Activated naive CD8-positive, alpha-beta T cell treated with anti-CD3 and anti-CD28 coated beads, Interleukin-2, amount 10 ng/mL, durations not matched to agents 7 days and 5 days (primary cell): ENCODE measurements around the gene ST6GALNAC4. TPM values are rescaled to one million over a fixed set of nuclear protein-coding genes. Genes with fewer than 3 reads are reported as not detected.
"Not testable (repeated sequence)": the region's sequence is repeated elsewhere in the genome, so short reads cannot be mapped to it uniquely, and the experiment has no call there.

Experiments used
- ATAC-seq: fragments of 150-1000 bp; cut with Tn5 transposase; one replicate; pipeline ENCODE4 v1.10.0; 2021; ENCODE audit warnings: low read depth, moderate library complexity
- POLR2A ChIA-PET: fragments of 350-600 bp; sonication (Branson Sonifier 250); formaldehyde crosslinking; loops from one replicate; lab custom pipeline; 2021; ENCODE audit warnings: antibody characterized with exemption; lab: Charles Lee
- DNase-seq: peaks from one replicate; pipeline ENCODE4 v3.0.0; 2021
- H3K27ac Mint-ChIP-seq: one replicate; pipeline ENCODE4 v1.8.0; 2022; ENCODE audit warnings: mild to moderate bottlenecking, mixed read lengths
- H3K27me3 Mint-ChIP-seq: one replicate; pipeline ENCODE4 v1.8.0; 2022; ENCODE audit warnings: mild to moderate bottlenecking, moderate library complexity, mixed read lengths
- H3K36me3 Mint-ChIP-seq: one replicate; pipeline ENCODE4 v1.8.0; 2021; ENCODE audit warnings: mild to moderate bottlenecking, mixed read lengths
- H3K4me1 Mint-ChIP-seq: one replicate; pipeline ENCODE4 v1.8.0; 2021; ENCODE audit warnings: mixed read lengths
- H3K4me3 Mint-ChIP-seq: one replicate; pipeline ENCODE4 v1.8.0; 2022; ENCODE audit warnings: mild to moderate bottlenecking, moderate library complexity, mixed read lengths
- H3K9me3 Mint-ChIP-seq: one replicate; pipeline ENCODE4 v1.8.0; 2021; ENCODE audit warnings: mixed read lengths
- total RNA-seq, 2 experiments: library from RNA; stranded (reverse); gene quantifications; one replicate each; pipeline ENCODE4 v1.2.3, GENCODE V29; 2021

The ST6GALNAC4 gene
- total RNA-seq, 2 experiments from 2014 or later: 51.1 to 59.5 TPM

GRCh38 chr9:127873886-127874285 is 43.0 kb downstream of the ST6GALNAC4 start:
- no peaks in the 10 kb centered on the region for H3K9me3 Mint-ChIP-seq
- H3K27me3 Mint-ChIP-seq: peaks cover 2% of the 10 kb centered on the region
- H3K4me3 Mint-ChIP-seq: no peak overlapping the region
- peaks cover 3% of the 10 kb centered on the region for H3K36me3 Mint-ChIP-seq
- H3K27ac Mint-ChIP-seq: no peak overlapping the region
- H3K4me1 Mint-ChIP-seq: no peaks in the 10 kb centered on the region
- POLR2A ChIA-PET: no interaction called here
- ATAC-seq (no peak), DNase-seq (no peak)

- no peak for DNase-seq
- Mint-ChIP-seq H3K9me3 (no peaks in the 10 kb centered on the region), H3K4me3 (no peak overlapping the region), H3K36me3 (peaks cover 1% of the 10 kb centered on the region), H3K27me3 (peaks cover 2% of the 10 kb centered on the region), H3K4me1 (no peaks in the 10 kb centered on the region), H3K27ac (no peak overlapping the region)
- POLR2A ChIA-PET: no interaction called here
- no peak for ATAC-seq
Measured at GRCh38 chr9:127873223-127873691, 43.6 kb downstream of the ST6GALNAC4 start.

GRCh38 chr9:127872369-127873222 is 44.2 kb downstream of the ST6GALNAC4 start:
- ATAC-seq: no peak
- Mint-ChIP-seq H3K36me3 (no peaks in the 10 kb centered on the region), H3K9me3 (no peaks in the 10 kb centered on the region), H3K4me3 (no peak overlapping the region), H3K27me3 (no peaks in the 10 kb centered on the region), H3K27ac (no peak overlapping the region), H3K4me1 (no peaks in the 10 kb centered on the region)
- no peak for DNase-seq
- POLR2A ChIA-PET: no interaction called here

GRCh38 chr9:127871531-127871930 is 45.3 kb downstream of the ST6GALNAC4 start:
- DNase-seq (no peak), ATAC-seq (no peak)
- Mint-ChIP-seq H3K4me3 (no peak overlapping the region), H3K27me3 (no peaks in the 10 kb centered on the region), H3K36me3 (no peaks in the 10 kb centered on the region), H3K4me1 (no peaks in the 10 kb centered on the region), H3K27ac (peak overlapping the region; percentile 52), H3K9me3 (no peaks in the 10 kb centered on the region)
- POLR2A ChIA-PET: no interaction called here

- H3K27ac Mint-ChIP-seq: no peak overlapping the region
Measured at GRCh38 chr9:127870887-127871286, 46.0 kb downstream of the ST6GALNAC4 start.

GRCh38 chr9:127870153-127870491 is 46.7 kb downstream of the ST6GALNAC4 start:
- H3K4me1 Mint-ChIP-seq, H3K27ac Mint-ChIP-seq, H3K4me3 Mint-ChIP-seq, H3K9me3 Mint-ChIP-seq, H3K36me3 Mint-ChIP-seq, ATAC-seq, H3K27me3 Mint-ChIP-seq, DNase-seq: not testable (repeated sequence)
- POLR2A ChIA-PET: interaction anchor here (0.6 to 2.4 kb wide), 17 partner anchors 16 to 135 kb away, joined by 3 to 19 read pairs (median 4); partner anchors contain the start of genes CDK9, ENG, FPGS and SH2D3C

More at GRCh38 chr9:127870887-127871286, 46.0 kb downstream of the ST6GALNAC4 start:
- no peak for DNase-seq
- no peaks in the 10 kb centered on the region for H3K27me3 Mint-ChIP-seq
- peaks cover 1% of the 10 kb centered on the region for H3K36me3 Mint-ChIP-seq
- no peak overlapping the region for H3K4me3 Mint-ChIP-seq
- H3K9me3 Mint-ChIP-seq: no peaks in the 10 kb centered on the region
- POLR2A ChIA-PET: interaction anchor here (0.7 to 2.4 kb wide), 5 partner anchors 67 to 101 kb away, joined by 3 to 19 read pairs (median 6); partner anchors contain the start of genes CDK9 and FPGS
- peaks cover 1% of the 10 kb centered on the region for H3K4me1 Mint-ChIP-seq
- ATAC-seq: no peak

GRCh38 chr9:127869310-127870152 is 47.3 kb downstream of the ST6GALNAC4 start:
- Mint-ChIP-seq H3K4me1 (peaks cover 15% of the 10 kb centered on the region), H3K36me3 (peaks cover 4% of the 10 kb centered on the region), H3K9me3 (no peaks in the 10 kb centered on the region), H3K27ac (no peak overlapping the region), H3K27me3 (no peaks in the 10 kb centered on the region), H3K4me3 (no peak overlapping the region)
- ATAC-seq (peak; percentile 70), DNase-seq (peak; percentile 88)
- POLR2A ChIA-PET: interaction anchor here (0.6 to 2.4 kb wide), 17 partner anchors 15 to 135 kb away, joined by 3 to 19 read pairs (median 4); partner anchors contain the start of genes CDK9, ENG, FPGS and SH2D3C

- Mint-ChIP-seq H3K27me3 (no peaks in the 10 kb centered on the region), H3K4me1 (peaks cover 15% of the 10 kb centered on the region), H3K9me3 (no peaks in the 10 kb centered on the region), H3K36me3 (peaks cover 4% of the 10 kb centered on the region), H3K4me3 (no peak overlapping the region), H3K27ac (no peak overlapping the region)
- POLR2A ChIA-PET: interaction anchor here (0.6 to 2.4 kb wide), 5 partner anchors 36 to 295 kb away, joined by 3 to 11 read pairs (median 5); partner anchors contain the start of genes CDK9 and TOR2A
- ATAC-seq: no peak
- no peak for DNase-seq
Measured at GRCh38 chr9:127868278-127868902, 48.5 kb downstream of the ST6GALNAC4 start.

GRCh38 chr9:127867356-127868277 is 49.2 kb downstream of the ST6GALNAC4 start:
- Mint-ChIP-seq H3K27ac (no peak overlapping the region), H3K4me1 (peaks cover 21% of the 10 kb centered on the region), H3K27me3 (no peaks in the 10 kb centered on the region), H3K4me3 (no peak overlapping the region), H3K36me3 (peaks cover 4% of the 10 kb centered on the region), H3K9me3 (no peaks in the 10 kb centered on the region)
- DNase-seq: no peak
- POLR2A ChIA-PET: interaction anchor here (0.6 to 0.8 kb wide), 3 partner anchors 15 to 295 kb away, joined by 3 to 4 read pairs (median 3); partner anchors contain the start of gene TOR2A
- ATAC-seq: no peak

GRCh38 chr9:127866535-127866934 is 50.3 kb downstream of the ST6GALNAC4 start:
- peaks cover 4% of the 10 kb centered on the region for H3K36me3 Mint-ChIP-seq
- H3K4me3 Mint-ChIP-seq: no peak overlapping the region
- ATAC-seq: no peak
- DNase-seq: no peak
- POLR2A ChIA-PET: interaction anchor here (0.7 kb wide), 1 partner anchor 14 kb away, joined by 3 read pairs; no protein-coding TSS in a partner anchor
- H3K9me3 Mint-ChIP-seq: no peaks in the 10 kb centered on the region
- no peak overlapping the region for H3K27ac Mint-ChIP-seq
- no peaks in the 10 kb centered on the region for H3K27me3 Mint-ChIP-seq
- peaks cover 30% of the 10 kb centered on the region for H3K4me1 Mint-ChIP-seq

GRCh38 chr9:127865645-127866464 is 51.0 kb downstream of the ST6GALNAC4 start:
- POLR2A ChIA-PET: interaction anchor here (0.7 to 4.0 kb wide), 5 partner anchors 9 to 131 kb away, joined by 3 to 14 read pairs (median 5); partner anchors contain the start of genes CDK9 and TOR2A
- no peak for DNase-seq

More at GRCh38 chr9:127865645-127866464, 51.0 kb downstream of the ST6GALNAC4 start:
- Mint-ChIP-seq H3K4me1 (peaks cover 36% of the 10 kb centered on the region), H3K27me3 (no peaks in the 10 kb centered on the region), H3K36me3 (peaks cover 4% of the 10 kb centered on the region), H3K4me3 (peak overlapping the region; percentile 10), H3K27ac (peak overlapping the region; percentile 84), H3K9me3 (no peaks in the 10 kb centered on the region)
- no peak for ATAC-seq
